GM23248 (cell line): ENCODE measurements around the gene KNCN. TPM values are rescaled to one million over a fixed set of nuclear protein-coding genes. Genes with fewer than 3 reads are reported as not detected.

Source experiments
- DNase-seq: peaks from one replicate; pipeline ENCODE4 v3.0.0-alpha.2; 2015
- H2AFZ ChIP-seq: fragments of 200-600 bp; sonication (generic); 2 replicates; pipeline ENCODE4 v1.6.1; 2016; ENCODE audit warnings: antibody characterized with exemption
- H3F3A ChIP-seq: fragments of 200-600 bp; sonication (generic); 2 replicates; pipeline ENCODE4 v1.6.1; 2016; ENCODE audit warnings: mild to moderate bottlenecking, antibody characterized with exemption, mixed run types; ENCODE audit not compliant: insufficient read depth
- H3K27ac ChIP-seq: fragments of 200-600 bp; sonication (generic); 2 replicates; pipeline ENCODE4 v1.5.1; 2016; ENCODE audit warnings: mild to moderate bottlenecking
- H3K27me3 ChIP-seq: fragments of 200-600 bp; sonication (generic); replicated peaks from 2 replicates; pipeline ENCODE4 v1.6.1; 2016; ENCODE audit warnings: mild to moderate bottlenecking; ENCODE audit not compliant: insufficient read depth
- H3K36me3 ChIP-seq: fragments of 200-600 bp; sonication (generic); 2 replicates; pipeline ENCODE4 v1.6.1; 2016; ENCODE audit warnings: low read depth, mild to moderate bottlenecking
- H3K4me1 ChIP-seq: fragments of 200-600 bp; sonication (generic); 2 replicates; pipeline ENCODE4 v1.6.1; 2016; ENCODE audit warnings: mild to moderate bottlenecking; ENCODE audit not compliant: insufficient read depth
- H3K4me2 ChIP-seq: fragments of 200-600 bp; sonication (generic); one replicate; pipeline ENCODE4 v1.6.1; 2016; ENCODE audit warnings: mild to moderate bottlenecking; ENCODE audit not compliant: unreplicated experiment
- H3K4me3 ChIP-seq: fragments of 200-600 bp; sonication (generic); 2 replicates; pipeline ENCODE4 v1.5.1; 2016; ENCODE audit warnings: mild to moderate bottlenecking
- H3K79me2 ChIP-seq: fragments of 200-600 bp; sonication (generic); 2 replicates; pipeline ENCODE4 v1.6.1; 2016; ENCODE audit warnings: mild to moderate bottlenecking; ENCODE audit not compliant: insufficient read depth
- H3K9ac ChIP-seq: fragments of 200-600 bp; sonication (generic); 2 replicates; pipeline ENCODE4 v1.6.1; 2016; ENCODE audit warnings: mild to moderate bottlenecking
- H3K9me2 ChIP-seq: fragments of 200-600 bp; sonication (generic); 2 replicates; pipeline ENCODE4 v1.6.1; 2016; ENCODE audit warnings: mixed run types, mild to moderate bottlenecking, moderate library complexity; ENCODE audit not compliant: insufficient read depth
- H3K9me3 ChIP-seq: fragments of 200-600 bp; sonication (generic); one replicate; pipeline ENCODE4 v1.6.1; 2017; ENCODE audit warnings: low read depth
- H4K20me1 ChIP-seq: fragments of 200-600 bp; sonication (generic); 2 replicates; pipeline ENCODE4 v1.6.0; 2016; ENCODE audit not compliant: insufficient read depth
- EZH2 ChIP-seq: fragments of 200-600 bp; sonication (generic); IDR thresholded peaks from 2 replicates; pipeline ENCODE4 v1.6.1; 2018; ENCODE audit warnings: antibody characterized with exemption, mild to moderate bottlenecking; ENCODE audit not compliant: insufficient read depth, poor library complexity, severe bottlenecking
- EZH2phosphoT487 ChIP-seq: fragments of 200-600 bp; sonication (generic); IDR thresholded peaks from 2 replicates; pipeline ENCODE4 v1.6.1; 2018; ENCODE audit warnings: antibody characterized with exemption, moderate library complexity, mild to moderate bottlenecking, low read depth; ENCODE audit not compliant: insufficient read depth
- WGBS, 2 experiments: methylation state at CpG; one replicate each; pipeline ENCODE4 v1.1.6; 2015 to 2017; ENCODE audit warnings: low lambda C conversion rate in 2 of 2, low coverage in 1 of 2; ENCODE audit errors: missing lambda C conversion rate in 2 of 2; 5-methylcytosine and 5-hydroxymethylcytosine counted together
- in situ Hi-C: fragments of 300-500 bp; cut with MboI; formaldehyde crosslinking; loops from 2 replicates; pipeline ENCODE4 v1.15.0; 2020
- polyA plus RNA-seq: library from polyadenylated mRNA; unstranded; fragments of >200 nt; fragmentation: Nextera tagmentation; extraction: Ambion mirVana; gene quantifications from 2 replicates; pipeline ENCODE4 v1.2.1, GENCODE V29; 2016
- total RNA-seq: library from RNA; depleted of rRNA; stranded (reverse); fragments of >200 nt; shearing (Covaris generic); gene quantifications from 2 replicates; pipeline ENCODE4 v1.2.3, GENCODE V29; 2014

Gene KNCN
- total and polyA plus RNA-seq, 2 experiments from 2014 or later = not detected

DNA sequence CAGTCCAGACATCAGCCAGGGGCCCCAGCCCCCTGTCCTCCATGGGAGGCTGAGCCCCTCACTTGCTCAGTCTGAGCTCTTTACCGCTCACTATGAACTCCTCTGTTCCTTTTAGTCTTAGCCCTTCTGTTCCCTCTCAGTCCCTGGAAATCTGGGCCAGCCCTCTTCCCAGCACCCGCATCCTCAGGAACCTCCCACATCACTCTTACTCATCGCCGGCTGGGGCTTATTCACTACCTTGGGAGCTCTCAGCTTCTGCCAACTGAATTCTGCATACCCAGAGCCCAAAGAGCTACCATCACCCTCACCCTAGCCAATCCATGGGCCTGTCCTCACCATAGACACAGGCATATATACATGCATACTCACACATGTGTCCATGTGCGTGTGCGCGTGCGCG lies 11.5 kb downstream of the KNCN start:
- peak; percentile 96 for DNase-seq
- H3K9me2 ChIP-seq = no peaks in the 10 kb centered on the region
- H3K36me3 ChIP-seq = no peaks in the 10 kb centered on the region
- 0 out of 2 replicates have a peak, but pooled peaks cover 4% of the 10 kb centered on the region for H3F3A ChIP-seq
- WGBS, 2 experiments = 37 to 52% methylated on average over 8 to 9 of the region's 9 CpGs
- no peak overlapping the region for H3K27ac ChIP-seq
- H2AFZ ChIP-seq = 0 out of 2 replicates have a peak overlapping the region, but pooled peaks have one; percentile 38
- in situ Hi-C loops = no loop called here
- H3K79me2 ChIP-seq = no peaks in the 10 kb centered on the region
- TF ChIP-seq EZH2 (no peak), EZH2phosphoT487 (no peak)
- no peak overlapping the region for H3K4me3 ChIP-seq
- no peaks in the 10 kb centered on the region for H3K4me1 ChIP-seq
- H3K9me3 ChIP-seq = no peaks in the 10 kb centered on the region
- peaks cover 35% of the 10 kb centered on the region for H3K27me3 ChIP-seq
- H3K4me2 ChIP-seq = no peak overlapping the region
- H3K9ac ChIP-seq = no peak overlapping the region
- no peaks in the 10 kb centered on the region for H4K20me1 ChIP-seq

DNA sequence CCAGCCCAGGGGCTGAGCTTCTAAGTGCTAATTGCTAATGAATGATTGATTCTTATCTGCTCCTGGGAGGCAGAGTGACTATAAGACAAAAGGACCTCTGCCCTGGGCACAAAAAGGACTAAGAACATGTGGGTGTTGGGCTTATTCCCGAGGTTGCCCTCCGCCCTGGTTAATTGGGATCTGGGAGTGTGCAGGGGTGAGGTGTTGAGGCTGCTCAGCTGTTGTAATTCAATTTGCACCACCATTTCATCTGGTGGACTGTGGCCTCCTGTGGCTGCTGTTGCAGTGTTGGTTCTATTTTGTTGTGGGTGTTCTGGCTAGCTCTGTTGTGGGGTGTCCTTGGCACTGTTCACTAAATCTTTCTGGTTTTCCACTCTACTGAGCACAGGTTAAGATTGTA lies 13.3 kb downstream of the KNCN start:
- peaks cover 16% of the 10 kb centered on the region for H3K27me3 ChIP-seq
- H3K4me3 ChIP-seq = no peak overlapping the region
- no peak overlapping the region for H3K4me2 ChIP-seq
- no peaks in the 10 kb centered on the region for H3K9me2 ChIP-seq
- WGBS, 2 experiments = 94% methylated on average over 2 of the region's 2 CpGs
- H3K4me1 ChIP-seq = no peaks in the 10 kb centered on the region
- no peaks in the 10 kb centered on the region for H3K79me2 ChIP-seq
- in situ Hi-C loops = no loop called here
- no peaks in the 10 kb centered on the region for H3K36me3 ChIP-seq
- DNase-seq = no peak
- H3F3A ChIP-seq = 0 out of 2 replicates have a peak, but pooled peaks cover 9% of the 10 kb centered on the region
- no peaks in the 10 kb centered on the region for H3K9me3 ChIP-seq
- H3K9ac ChIP-seq = no peak overlapping the region
- H2AFZ ChIP-seq = no peak overlapping the region
- TF ChIP-seq EZH2phosphoT487 (no peak), EZH2 (no peak)
- no peaks in the 10 kb centered on the region for H4K20me1 ChIP-seq
- no peak overlapping the region for H3K27ac ChIP-seq

DNA sequence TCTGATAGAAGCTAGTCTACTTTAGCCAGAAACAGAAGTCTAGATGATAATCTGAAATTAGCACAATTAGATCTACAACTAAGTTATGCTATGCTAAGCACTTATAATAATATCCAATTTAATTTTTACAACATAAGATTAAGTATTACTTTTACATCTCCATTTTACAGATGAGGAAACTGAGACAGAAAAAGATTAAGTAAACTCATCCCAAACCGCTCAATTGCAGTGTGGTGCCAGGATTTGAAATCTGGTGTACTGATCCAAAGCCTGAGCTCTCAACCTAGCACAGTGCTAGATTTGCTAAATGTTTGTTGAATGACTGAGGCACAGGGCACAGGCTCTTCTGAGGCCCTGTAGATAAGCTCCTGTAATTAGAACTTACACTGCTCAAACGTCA lies 13.8 kb downstream of the KNCN start:
- H3K4me2 ChIP-seq = no peak overlapping the region
- no peak for TF ChIP-seq EZH2
- no peak for TF ChIP-seq EZH2phosphoT487
- H4K20me1 ChIP-seq = no peaks in the 10 kb centered on the region
- peaks cover 11% of the 10 kb centered on the region for H3K27me3 ChIP-seq
- H3K36me3 ChIP-seq = no peaks in the 10 kb centered on the region
- DNase-seq = no peak
- H3K79me2 ChIP-seq = no peaks in the 10 kb centered on the region
- H3K9ac ChIP-seq = no peak overlapping the region
- H3K4me1 ChIP-seq = no peaks in the 10 kb centered on the region
- H2AFZ ChIP-seq = no peak overlapping the region
- no peaks in the 10 kb centered on the region for H3K9me2 ChIP-seq
- 0 out of 2 replicates have a peak, but pooled peaks cover 9% of the 10 kb centered on the region for H3F3A ChIP-seq
- H3K4me3 ChIP-seq = no peak overlapping the region
- in situ Hi-C loops = no loop called here
- no peak overlapping the region for H3K27ac ChIP-seq
- 53 to 61% methylated on average over 2 of the region's 2 CpGs for WGBS, 2 experiments
- no peaks in the 10 kb centered on the region for H3K9me3 ChIP-seq

DNA sequence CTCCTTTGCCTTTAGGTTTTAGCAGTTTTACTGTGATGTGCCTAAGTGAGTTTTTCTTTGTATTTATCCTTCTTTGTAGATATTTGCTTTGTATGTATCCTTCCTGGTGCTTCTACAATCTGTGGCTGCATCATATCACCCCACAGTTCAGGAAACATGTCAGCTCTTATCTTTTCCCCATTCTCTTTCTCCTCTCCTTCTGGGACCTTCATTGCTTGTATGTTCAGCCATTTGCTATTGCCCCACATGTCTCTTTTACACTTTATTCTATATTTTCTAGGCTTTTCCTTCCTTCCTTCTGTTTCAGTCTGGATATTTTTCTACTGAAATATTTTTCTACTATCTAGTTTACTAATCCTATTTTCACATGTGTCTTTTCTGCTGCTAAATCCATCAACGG lies 14.9 kb downstream of the KNCN start:
- 36 to 50% methylated on average over 1 of the region's 1 CpG for WGBS, 2 experiments
- Histone ChIP-seq H3K27me3 (peaks cover 9% of the 10 kb centered on the region), H3K27ac (no peak overlapping the region), H2AFZ (no peak overlapping the region), H4K20me1 (no peaks in the 10 kb centered on the region), H3K4me1 (no peaks in the 10 kb centered on the region), H3K36me3 (no peaks in the 10 kb centered on the region), H3F3A (0 out of 2 replicates have a peak, but pooled peaks cover 9% of the 10 kb centered on the region), H3K9me3 (no peaks in the 10 kb centered on the region), H3K9ac (no peak overlapping the region), H3K9me2 (no peaks in the 10 kb centered on the region), H3K4me3 (no peak overlapping the region), H3K4me2 (no peak overlapping the region), H3K79me2 (no peaks in the 10 kb centered on the region)
- in situ Hi-C loops = no loop called here
- no peak for DNase-seq
- TF ChIP-seq EZH2phosphoT487 = no peak
- TF ChIP-seq EZH2 = no peak

DNA sequence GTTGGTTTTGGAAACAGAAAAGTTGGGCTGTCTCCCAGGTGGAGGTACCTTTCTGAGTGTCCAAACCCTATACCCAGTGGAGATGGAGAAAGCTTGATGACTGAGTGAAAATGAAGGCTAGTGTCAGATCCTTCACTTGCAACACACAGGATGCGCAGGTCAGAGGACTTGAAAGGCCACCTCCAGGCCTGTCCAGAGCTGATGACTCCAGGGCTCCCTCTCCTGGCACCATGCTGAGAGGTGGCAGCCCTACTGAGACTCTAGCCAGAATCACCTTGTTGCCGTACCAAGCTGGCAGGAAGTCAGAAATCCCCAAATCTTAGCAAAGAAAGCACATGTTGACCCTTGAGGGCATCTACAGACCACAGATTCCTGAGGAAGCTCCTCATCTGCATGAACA lies 16.4 kb downstream of the KNCN start:
- no peak overlapping the region for H3K9ac ChIP-seq
- no peaks in the 10 kb centered on the region for H4K20me1 ChIP-seq
- H3K4me2 ChIP-seq = no peak overlapping the region
- no peaks in the 10 kb centered on the region for H3K9me2 ChIP-seq
- in situ Hi-C loops = no loop called here
- H3K4me1 ChIP-seq = no peaks in the 10 kb centered on the region
- 0 out of 2 replicates have a peak, but pooled peaks cover 6% of the 10 kb centered on the region for H3F3A ChIP-seq
- H3K27ac ChIP-seq = no peak overlapping the region
- H3K79me2 ChIP-seq = no peaks in the 10 kb centered on the region
- DNase-seq = peak; percentile 50
- no peak overlapping the region for H2AFZ ChIP-seq
- no peaks in the 10 kb centered on the region for H3K9me3 ChIP-seq
- H3K4me3 ChIP-seq = no peak overlapping the region
- TF ChIP-seq EZH2 (no peak), EZH2phosphoT487 (no peak)
- peaks cover 9% of the 10 kb centered on the region for H3K27me3 ChIP-seq
- 63 to 64% methylated on average over 2 of the region's 2 CpGs for WGBS, 2 experiments
- no peaks in the 10 kb centered on the region for H3K36me3 ChIP-seq
